Measurements from ENCODE around the gene LCTL. TPM values are rescaled to one million over a fixed set of nuclear protein-coding genes. Genes with fewer than 3 reads are reported as not detected.
A peak's percentile ranks its signal among the peaks of the same experiment; 100 is the strongest.

The LCTL gene
- total RNA-seq, 1 donor from 2014 or later, result not detected

DNA sequence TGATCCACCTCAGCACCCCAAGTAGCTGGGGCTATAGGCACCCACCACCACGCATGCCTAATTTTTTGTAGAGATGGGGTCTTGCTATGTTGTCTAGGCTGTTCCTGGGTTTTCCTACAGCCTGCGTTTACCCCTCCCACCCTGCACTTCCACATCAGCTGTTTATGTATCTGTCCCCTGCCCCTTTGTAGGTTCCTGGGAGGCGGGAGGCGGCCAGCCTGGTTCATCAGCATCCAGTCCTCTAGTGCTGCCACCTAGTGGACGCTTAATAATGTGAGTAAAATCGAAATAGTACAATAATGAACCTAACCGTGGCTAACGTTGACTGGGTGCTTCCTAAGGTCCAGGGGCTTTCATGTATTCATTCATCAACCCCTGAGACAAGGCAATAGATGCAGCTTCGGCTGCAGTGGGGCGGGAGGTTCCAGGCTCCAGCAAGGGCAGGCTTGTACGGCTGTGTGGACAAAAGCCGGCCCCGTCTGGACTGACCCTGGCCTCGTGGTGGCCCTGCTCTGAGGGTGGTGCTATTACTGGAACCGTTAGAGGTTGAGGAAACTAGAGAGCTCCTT, 1.2 kb upstream of the LCTL start:
- no peak for DNase-seq (ENCODE audit: low spot score)

DNA sequence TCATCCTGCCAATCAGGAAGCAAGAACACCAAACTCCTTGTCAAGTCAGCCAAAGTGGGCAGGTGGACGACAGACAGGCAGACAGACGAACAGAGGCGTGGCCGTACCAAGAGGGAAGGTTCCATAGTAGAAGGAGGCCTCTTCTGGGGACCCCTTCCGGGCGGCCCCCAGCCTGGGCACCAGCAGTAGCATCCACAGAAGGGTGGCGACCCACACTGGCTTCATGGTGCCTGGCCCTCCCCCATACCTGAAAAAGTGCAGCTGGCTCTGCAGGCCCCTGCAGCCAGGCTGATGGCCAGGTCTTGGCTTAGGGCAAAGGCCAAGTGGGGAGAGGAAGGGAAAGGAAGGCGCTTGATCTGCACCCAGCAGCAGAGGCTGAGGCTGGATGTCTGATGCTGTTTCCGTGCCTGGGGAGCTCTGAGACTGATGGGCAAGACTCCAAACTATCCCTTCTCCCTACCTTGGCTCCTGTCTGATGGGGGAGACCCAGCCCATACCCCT, 607 bp downstream of the LCTL start:
- DNase-seq (ENCODE audit: low spot score), result no peak

DNA sequence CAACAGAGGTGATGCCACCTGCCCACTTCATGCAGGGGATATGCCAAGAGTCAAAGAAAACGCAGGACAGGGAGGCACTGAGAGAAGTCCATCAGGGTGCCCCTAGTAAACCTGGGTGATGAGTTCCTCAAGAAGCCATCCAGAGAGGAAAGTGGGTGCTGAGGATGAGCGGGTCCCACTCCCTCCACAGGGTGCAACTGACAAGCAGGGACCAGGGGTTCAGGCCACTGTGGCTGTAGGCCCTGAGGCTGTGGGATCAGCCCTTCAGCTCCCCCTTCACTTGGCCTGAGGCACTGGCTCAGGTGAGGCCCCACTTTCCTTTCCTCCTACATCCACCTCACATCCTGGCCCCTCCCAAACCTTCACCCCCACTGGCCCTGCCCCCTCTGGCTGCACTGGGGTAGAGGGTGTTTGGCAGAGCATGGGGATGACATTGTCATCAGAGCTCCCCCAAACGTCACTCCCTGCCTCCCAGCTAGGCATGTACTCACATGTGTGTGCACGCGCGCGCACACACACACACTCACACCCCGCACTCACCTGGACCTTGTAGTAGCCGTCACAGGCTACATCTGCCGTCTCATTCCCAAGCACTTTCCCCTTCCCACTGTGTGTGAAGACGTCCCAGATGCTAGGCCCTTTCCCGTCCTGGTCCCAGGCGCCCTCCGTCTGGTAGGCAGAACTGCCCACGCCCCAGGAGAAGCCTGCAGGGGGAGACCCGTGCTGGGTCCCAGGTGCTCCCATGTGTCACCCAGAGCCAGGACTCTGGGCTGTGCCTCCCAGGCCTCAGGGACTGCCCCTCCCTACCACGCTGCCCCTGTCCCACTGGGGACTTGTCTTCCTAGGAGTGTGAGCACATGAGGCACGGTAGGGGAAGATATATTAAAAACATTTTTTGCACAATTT, 1.4 kb downstream of the LCTL start:
- DNase-seq (ENCODE audit: low spot score), result no peak

DNA sequence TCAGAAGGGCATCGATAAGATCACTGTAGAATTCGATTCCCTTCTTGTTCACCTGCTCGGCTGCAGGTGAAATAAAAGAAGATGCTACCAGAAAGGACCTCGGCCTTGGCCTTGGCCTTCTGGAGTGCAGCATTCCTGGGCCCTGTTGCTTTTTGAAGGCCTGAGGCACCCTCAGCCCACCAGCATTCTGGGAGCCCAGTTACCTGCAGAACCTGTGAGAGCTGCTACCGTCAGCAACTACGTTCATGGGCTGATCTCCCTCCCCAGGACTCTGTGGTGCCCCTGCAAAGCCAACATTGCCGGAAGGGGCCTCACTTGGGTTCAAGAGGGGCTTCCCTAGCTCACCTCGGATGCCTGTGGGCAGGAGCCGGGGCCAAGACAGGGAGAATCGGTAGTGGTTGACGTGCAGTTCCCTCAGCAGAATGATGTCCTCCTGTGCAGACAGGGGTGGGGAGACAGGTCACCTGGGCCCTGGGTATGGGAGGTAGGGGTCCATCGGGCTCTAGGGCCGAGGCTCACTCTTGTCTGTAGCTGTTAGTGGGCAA, 2.2 kb downstream of the LCTL start:
- DNase-seq (ENCODE audit: low spot score), result no peak

DNA sequence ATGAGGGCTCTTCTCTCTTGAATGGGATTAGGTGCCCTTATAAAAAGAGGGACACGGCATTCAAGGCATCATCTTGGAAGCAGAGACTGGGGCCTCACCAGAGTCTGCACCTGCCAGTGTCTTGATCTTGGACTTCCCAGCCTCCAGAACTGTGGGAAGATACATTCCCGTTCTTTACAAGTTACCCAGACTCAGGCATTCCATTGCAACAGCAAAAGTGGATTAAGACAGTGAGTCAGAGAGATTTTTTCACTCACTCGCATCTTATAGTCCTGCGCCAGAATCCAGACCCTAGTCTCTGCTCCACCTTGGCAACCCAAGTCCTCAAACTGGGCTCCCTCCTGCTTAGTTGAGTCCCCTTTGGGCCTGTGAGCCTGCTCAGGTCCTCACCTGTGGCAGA, 2.7 kb downstream of the LCTL start:
- DNase-seq (ENCODE audit: low spot score), result no peak

DNA sequence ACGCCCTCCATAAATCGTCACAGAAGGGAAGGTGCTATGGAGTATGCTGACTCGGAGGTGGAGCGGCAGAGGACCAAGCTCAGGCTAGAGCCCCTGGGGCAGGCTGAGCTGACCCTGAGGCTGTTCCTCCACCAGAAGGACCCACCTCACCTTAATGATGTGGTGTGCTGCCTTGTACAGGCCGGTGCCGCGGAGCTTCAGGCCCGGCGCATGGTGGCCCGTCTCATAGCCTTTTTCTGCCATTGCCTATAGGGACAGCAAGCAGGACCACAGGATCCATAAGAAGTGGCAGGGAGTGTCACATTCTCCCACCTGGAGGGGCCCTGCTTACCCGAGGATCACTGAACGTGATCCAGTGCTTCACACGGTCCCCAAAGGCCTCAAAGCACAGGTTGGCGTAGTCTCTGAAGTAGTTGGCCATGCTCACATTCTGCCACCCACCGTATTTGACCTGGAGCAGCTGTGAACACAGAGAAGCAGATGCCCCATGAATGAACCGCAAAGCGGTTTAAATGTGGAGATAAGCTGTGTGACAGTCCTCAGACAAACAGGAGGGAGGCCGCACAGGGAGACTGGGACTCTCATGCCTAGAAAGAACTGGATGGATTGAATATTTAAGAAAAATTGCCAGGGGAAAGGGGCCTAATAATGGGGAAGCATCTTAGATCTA, 4.8 kb downstream of the LCTL start:
- no peak for DNase-seq (ENCODE audit: low spot score)

DNA sequence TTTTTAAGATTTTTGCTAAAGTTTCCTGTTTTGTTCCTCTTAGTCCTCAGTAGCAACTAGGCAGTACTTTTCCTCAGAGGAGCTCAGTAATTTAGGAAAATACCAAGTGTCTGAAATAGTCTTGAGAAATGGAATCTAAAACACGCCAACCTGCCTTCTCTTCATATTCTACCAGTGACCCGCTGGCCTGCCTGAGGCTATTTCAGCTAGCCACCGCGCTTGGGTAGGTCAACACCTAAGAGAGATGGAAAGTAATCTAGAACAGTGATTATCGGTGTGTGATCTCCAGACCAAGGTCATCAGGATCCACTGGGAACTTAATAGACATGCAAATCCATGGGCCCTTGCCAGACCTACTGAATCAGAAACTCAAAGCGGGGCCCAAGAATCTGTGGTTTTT, 7.5 kb downstream of the LCTL start:
- DNase-seq (ENCODE audit: low spot score), result no peak

DNA sequence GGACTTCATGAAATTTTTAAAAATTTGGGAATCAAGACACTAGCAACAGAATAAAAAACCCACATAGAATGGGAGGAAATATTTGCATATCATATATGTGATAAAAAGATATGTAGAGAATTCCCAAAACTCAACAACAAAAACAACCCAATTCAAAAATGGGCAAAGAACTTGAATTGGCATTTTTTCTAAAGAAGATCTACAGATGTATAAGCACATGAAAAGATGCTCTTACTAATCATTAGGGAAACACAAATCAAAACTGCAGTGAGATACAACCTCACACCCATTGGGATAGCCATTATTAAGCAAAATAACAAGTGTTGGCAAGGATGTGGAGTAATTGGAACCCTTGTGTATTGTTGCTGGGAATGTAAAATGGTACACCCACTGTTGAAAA, 10.1 kb downstream of the LCTL start:
- no peak for DNase-seq (ENCODE audit: low spot score)

DNA sequence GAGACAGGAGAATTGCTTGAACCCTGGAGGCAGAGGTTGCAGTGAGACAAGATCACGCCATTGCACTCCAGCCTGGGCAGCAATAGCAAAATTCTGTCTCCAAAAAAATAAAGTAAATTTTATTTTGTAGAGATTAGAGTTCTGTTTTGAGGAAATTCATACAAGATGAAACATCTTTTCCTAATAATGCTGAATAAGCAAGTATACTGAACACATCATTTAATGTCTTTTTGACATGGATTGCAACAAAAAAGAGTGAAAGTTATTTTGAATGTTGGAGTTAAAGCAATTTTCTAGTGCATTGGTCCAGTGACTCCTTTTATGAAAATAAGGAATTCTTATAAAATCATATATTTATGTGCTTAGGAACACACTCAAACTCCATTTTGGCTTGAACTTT, 20.5 kb downstream of the LCTL start:
- DNase-seq (ENCODE audit: low spot score), result no peak

DNA sequence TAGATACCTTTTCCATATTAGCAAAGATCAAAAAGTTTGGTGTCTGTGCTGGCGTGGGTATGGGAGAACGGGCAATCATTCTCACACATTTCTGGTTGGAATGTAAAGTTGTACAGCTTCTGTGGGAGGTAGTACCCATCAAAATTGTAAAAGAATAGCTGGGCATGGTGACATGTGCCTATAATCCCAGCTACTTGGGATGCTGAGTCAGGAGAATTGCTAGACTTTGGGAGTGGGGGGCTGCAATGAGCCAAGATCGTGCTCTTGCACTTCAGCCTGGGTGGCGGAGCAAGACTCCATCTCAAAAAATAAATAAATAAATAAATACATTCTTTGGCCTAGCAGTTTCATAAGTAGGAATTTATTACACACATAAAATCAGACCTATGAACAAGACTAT, 22.9 kb downstream of the LCTL start:
- no peak for DNase-seq (ENCODE audit: low spot score)

DNA sequence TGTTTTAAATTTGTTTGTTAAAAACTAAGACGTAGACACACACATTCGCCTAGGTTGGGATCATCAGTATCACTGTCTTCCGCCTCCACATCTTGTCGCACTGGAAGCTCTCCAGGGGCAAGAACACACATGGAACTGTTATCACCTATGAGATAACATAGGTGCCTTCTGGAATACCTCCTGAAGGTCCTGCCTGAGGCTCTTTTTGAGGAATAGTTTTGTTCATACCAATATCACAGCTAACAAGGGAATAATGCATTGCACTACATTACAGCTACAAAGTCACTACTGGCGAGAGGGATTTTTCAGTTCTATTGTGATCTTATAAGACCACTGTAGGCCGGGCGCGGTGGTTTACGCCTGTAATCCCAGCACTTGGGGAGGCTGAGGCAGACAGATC, 30.7 kb downstream of the LCTL start:
- no peak for DNase-seq (ENCODE audit: low spot score)

DNA sequence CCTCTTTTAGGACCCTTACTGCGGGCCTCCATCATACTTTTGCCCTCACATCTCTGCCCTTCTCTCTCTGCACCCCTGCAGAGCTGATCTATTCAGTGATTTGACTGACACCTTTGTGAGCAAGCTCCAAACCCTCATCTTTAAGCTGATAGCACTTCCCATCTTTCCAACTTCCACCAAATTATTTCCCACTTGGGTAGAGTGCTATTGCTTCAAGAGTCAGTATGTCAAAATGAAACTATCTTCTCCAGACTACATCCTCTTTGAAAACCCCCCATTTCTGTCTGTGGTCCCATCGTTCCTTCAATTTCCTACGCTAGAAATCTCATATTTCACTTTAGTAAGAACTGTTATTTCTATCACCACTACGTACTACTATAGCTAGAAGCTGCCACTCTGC, 41.0 kb downstream of the LCTL start:
- no peak for DNase-seq (ENCODE audit: low spot score)

DNA sequence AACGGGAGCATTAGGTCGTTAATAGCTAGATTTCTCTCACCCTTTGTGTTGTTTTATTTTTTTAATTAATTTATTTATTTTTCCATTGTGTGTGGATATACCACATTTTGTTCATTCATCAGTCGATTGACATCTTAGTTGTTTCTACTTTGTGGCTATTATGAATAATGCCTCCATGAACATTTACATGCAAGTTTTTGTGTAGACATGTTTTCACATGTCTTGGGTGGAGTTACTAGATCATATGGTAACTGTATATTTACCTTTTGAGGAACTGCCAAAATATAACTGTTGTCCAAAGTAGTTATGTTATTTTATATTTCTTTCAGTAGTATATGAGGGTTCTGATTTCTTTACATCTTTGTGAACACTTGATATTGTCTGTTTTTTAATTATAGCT, 41.9 kb downstream of the LCTL start:
- DNase-seq (ENCODE audit: low spot score), result no peak

DNA sequence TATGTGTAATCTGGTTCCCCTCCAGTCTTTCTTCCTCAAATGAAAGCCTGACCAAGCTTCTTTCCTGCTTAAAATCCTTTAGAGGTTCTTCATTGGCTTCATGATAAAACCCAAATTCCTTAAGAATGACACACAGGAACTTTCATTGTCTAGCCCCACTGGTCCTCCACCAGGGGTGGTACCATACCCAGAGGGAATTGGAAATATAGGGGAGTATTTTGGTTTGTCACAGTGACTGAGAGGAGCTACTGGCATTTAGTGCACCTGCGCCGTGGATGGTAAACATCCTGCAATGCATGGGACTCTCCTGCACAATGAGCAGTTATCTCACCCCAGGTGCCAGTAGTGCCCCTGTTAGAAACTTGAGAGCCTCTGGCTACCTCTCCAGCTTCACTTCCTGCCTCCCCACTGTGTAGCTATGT, 49.9 kb downstream of the LCTL start:
- no peak for DNase-seq (ENCODE audit: low spot score)

DNA sequence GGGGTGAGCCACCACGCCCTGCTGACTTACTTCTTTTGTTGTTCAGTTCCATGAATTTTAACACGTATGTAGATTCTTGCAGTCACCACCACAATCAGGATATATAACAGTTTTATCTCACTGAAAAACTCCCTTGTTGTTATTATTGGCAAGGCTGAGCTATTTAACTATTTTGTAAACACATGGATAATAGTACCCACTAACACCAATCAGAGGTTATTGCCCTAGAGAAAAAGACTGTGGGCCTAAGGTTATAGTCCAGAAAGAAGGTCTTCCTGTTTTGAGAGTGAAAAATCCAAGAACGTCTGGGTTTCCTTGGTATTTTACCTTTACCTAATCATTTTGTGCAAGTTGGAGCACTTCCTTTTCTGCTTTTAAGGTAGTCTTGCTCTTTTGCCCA, 51.2 kb downstream of the LCTL start:
- DNase-seq (ENCODE audit: low spot score), result no peak

DNA sequence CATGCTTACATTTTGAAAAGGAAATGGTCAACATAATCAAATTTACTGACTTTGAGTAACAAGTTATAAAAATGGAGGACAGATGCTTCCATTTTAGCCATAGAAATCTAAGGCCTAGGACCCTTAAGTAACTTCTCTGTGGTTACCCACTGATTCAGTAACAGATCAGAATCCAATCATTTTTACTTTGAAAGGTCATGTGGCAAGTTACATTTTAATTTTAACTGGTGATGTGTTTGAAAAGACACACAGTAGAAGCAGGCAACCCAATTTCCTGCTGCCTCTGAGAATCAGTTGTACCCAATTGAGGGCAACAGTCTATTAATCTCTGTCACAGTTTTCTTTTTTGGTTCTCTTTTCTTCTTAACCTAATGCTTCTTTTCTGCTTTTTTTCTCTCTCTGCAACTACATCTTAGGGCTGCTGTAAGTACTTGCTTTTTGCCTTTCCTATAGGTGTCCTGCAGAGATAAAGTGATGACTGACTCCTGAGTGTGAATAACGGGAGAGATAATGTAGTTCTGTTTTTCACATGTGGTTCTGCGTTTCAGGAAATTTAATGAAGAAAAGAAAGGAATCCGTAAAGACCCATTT, 57.4 kb downstream of the LCTL start:
- no peak for DNase-seq (ENCODE audit: low spot score)

DNA sequence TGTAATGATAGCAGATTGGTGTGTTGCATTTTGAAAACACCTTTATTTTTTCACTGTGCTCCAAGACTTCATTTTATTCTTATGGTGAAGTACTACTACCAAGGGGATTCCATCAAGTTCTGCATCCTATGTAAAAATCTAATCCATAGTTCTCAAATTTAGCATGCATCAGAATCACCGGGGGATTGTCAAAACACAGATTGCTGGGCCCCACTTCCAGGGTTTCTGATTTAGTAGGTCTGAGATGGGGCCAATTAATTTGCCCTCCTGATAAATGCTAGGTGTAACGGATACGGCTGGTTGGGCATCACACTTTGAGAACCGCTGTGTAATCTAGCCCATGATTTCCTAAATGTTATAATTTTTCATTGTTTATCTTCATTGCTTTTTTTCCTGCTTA, 60.0 kb downstream of the LCTL start:
- DNase-seq (ENCODE audit: low spot score), result no peak

DNA sequence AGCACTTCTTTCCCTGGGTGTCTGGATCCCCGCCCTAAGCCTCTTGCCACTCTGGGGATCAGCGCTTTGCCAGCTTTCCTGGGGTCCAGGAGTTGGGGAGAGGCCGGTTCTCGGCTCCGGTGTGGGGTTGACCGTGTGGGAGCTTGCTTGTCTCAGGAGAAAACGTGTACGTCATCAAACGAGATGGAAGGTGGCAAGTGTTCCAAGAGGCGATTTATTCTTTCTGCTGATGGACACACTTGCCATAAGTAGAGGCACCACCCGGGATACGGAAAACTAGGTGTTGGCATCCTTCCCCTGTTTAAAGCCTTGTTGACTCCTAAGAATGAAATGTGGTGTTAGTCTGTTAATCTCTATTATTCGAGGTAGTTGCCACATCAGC, 60.4 kb downstream of the LCTL start:
- no peak for DNase-seq (ENCODE audit: low spot score)

DNA sequence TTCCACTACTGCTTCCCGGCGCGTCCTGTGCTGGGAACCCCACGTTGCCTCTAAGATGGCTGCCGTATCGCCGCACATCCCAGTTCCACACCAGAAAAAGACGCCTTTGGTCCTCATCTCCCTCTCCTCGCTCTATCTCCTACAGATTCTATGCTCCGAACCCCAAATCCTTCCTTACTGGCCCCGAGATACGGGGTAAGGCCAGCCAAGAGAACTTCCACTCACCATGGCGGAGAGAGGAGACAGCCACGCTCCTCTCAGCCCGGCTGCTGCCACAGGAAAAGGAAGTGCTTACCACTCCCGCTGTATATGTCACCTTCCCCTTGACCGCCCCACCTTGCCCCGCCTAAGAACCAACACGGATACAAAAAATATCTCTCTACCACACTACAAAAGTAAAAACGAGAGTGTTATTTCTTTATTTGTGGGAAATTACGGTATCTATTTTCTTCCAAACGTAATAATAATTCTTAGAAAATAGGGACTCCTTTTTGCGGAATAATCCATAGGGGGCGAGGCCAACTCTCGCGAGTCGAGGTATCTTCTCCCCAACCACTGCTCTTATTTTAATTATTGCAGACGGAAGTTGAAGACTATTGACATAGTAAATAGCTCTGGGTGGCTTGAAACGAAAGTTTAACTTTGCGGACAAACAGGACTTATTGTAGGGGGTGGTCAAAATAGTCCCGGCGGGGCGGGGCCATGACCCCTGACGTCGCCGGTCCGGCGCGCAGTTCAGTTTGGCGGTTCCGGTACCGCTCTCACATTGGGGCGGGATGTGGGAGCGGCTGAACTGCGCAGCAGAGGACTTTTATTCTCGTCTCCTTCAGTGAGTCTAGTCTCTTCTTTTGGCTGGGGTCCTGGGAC, 61.0 kb downstream of the LCTL start, which contains the start of the genes RPL4 and ZWILCH:
Gene RPL4 (minus strand): TSS at position 293 of the 867 bp plus-strand sequence. CDS start 65 bp downstream, at position 228.
Gene ZWILCH (plus strand): TSS at position 764 of the 867 bp plus-strand sequence. CDS start 13 bp downstream, at position 777.
- peak; percentile 81 for DNase-seq (ENCODE audit: low spot score)

DNA sequence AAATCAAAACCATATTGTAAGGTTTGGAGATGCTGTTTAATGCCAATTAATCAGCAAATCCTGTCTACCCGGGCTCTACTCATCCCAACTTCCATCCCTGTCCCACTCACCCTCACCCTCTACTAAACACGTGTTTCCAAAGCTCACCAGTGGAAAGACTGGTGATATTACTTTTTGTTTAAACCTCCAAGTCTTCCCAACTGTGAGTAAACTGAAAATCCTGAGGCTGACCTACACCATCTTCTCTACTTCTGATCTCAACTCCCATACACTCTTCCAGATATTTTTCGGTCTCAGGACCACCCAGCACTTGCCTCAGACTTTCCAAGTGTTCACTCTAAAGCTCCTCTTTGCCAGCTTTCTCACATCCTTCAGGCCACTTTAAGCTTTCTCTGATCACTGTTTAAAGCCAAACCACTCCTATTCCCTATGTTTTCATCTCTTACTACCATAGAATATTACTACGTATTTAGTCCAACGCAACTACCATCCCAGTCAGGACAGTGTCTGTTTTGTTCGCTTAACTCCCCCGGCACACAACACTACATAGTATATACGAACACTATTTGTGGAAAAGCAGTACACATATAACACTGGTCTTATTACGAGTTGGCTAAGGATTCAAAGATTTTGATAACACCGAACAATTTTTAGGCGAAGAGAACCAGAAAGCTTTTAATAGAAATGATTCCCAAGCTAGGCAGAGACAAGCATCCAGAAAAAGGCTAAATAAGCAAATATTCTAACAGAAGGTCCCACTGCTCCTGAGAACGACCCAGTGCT, 61.8 kb downstream of the LCTL start:
- no peak for DNase-seq (ENCODE audit: low spot score)
